ENCODE measurements around the gene CMSS1.
"Not testable (repeated sequence)": the region's sequence is repeated elsewhere in the genome, so short reads cannot be mapped to it uniquely, and the experiment has no call there.

The CMSS1 gene

DNA sequence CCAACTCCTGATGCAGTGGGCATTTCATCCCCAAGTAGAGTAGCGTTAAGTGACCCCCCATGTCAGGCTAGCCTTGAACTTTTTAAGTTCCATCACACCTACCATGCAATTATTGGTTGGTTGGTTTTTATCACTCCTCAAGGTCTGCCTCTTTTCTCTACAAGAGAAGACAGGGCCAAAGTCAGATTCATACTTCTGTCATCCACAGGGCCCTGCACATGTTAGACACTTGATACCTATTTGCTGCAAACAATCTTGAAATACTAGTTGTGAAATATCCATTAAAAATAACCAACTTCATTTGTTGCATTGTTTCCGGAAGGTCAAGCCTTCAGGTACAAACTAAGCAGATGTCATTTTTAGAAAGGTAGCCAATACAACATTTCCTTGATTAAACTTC is 1.2 kb downstream of the CMSS1 start:
- DNase-seq (ENCODE audit: low read depth), result no peak

DNA sequence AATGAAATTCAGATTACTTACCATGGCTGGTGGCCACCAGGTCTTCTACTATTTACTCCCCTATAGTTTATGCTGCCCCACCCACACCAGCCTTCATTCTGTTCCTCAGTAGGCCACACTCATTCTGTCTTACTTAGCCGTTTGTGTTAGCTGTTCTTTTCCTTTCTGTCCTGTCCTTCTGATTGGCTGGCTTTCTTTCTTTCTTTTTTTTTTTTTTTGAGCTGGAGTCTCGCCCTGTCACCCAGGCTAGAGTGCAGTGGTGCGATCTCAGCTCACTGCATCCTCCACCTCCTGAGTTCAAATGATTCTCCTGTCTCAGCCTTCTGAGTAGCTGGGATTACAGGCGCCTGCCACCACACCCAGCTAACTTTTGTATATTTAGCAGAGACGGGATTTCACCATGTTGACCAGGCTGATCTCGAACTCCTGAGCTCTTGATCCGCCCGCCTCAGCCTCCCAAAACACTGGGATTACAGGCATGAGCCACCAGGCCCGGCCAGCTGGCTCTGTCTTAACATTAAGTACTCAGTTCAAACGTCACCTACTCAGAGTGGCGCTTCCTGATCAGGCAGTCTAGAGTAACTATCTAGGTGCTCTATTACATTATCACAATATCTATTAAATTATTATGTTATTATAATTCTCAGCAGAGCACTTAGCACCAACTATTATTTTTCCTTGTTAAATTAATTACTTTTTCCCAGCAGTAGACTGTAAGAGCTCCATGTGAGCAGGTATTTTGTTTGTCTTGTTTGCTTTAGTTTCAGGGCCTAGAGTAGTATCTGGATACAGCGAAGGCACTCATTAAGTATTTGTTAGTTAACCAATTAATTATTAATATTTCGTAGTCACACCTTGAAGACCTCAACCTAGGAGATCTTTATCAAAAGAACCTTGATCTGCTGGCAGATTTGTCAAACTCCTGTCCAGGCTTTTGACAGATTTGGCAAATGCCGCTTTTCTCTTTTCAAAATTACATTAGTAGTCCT is 6.4 kb downstream of the CMSS1 start:
- no peak for DNase-seq (ENCODE audit: low read depth)

GRCh38 chr3:99825004-99825640 is 7.5 kb downstream of the CMSS1 start:
- DNase-seq (ENCODE audit: low read depth), result no peak

DNA sequence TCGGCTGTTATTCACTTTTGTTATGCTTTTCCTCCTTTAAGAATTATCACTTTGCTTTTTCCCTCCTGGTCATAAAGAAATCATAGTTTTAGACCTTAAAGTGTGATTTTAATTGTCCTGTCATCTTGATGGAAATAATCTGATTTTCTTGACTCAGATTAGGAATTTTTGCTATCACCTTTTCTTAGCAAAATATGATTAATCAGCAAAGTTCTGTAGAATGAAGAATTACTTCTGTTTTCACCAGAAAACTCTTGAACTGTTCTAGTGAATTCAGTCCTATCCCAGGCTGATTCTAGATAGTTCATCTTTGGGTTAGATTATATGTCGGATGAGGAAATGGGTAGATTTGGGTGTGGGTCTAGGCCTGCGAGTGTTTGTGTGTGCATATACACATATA is 12.2 kb downstream of the CMSS1 start:
- no peak for DNase-seq (ENCODE audit: low read depth)

- DNase-seq (ENCODE audit: low read depth), result no peak
Measured at GRCh38 chr3:99833617-99834205, 16.0 kb downstream of the CMSS1 start.

DNA sequence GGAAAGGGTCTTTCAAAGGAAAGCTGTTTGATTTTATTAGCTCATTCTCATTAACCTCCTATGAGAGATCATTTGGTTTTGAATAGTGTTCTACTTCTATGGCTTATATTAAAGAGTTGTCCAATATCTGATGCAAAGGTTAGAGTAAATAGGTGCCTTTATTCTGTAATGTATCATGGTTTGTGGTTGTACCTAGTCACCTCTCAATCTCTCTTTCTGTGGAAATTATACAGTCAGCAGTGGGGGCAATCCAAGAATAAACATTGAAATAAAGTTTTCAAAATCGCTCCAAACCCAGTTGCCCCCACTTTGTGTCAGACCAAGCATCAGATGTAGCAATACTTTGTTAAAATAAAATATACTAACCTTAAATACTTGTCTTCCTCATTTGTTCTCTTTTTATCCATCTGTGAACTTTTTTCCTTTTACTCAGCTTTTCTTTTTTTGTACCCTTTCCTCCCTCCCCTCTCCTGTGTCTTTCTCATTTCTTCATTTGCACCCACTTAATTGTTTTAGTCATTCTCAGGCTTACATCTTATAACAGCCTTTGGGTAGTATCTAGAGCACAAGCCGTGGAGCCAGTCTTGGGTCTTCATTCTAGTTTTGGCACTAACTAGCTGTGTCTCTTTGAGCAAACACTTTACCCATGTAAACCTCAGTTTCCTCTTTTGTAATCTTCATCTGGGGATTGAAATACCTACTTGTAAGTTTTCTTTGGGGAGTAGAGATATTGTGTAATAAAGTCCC is 16.7 kb downstream of the CMSS1 start:
- no peak for DNase-seq (ENCODE audit: low read depth)

DNA sequence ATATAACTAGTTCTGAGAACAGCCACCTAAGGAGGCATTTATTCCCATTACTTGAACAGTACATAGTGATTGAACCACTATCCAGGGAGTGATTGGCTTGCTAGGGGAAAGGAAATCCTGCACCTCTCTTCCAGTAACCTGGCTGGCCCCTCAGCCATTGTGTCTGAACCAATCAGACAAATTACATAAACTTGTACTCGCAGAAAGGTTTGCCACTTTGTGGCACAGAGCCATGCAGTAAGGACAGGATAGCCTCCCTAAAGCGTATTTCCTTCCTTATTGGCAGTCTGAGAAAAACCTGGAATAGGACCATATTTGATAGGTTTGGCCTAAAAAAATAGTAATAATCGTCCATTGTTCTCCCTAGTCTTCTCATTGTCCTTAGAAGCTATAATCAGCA is 19.0 kb downstream of the CMSS1 start:
- no peak for DNase-seq (ENCODE audit: low read depth)

GRCh38 chr3:99837715-99838114 is 20.1 kb downstream of the CMSS1 start:
- DNase-seq (ENCODE audit: low read depth), result no peak

- no peak for DNase-seq (ENCODE audit: low read depth)
Measured at GRCh38 chr3:99838755-99839154, 21.1 kb downstream of the CMSS1 start.

DNA sequence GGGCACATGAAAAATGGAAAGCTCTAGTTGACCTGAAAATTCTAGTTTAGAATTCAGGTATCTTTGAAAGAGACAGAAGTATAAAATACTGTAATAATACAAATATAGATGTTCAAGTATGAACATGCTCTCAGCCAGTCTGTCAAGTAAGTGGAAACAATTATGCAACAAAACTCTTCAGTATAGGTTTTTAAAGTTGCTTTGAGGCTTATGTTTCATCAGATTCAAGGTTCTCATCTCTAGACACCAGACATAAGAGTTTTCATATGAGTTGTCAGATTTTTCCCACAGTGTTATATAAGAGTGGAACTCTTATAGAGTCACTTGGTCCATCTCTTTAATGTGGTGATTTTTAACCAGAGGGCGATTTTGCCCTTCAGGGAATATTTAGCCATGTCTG is 22.0 kb downstream of the CMSS1 start:
- DNase-seq (ENCODE audit: low read depth), result no peak

DNA sequence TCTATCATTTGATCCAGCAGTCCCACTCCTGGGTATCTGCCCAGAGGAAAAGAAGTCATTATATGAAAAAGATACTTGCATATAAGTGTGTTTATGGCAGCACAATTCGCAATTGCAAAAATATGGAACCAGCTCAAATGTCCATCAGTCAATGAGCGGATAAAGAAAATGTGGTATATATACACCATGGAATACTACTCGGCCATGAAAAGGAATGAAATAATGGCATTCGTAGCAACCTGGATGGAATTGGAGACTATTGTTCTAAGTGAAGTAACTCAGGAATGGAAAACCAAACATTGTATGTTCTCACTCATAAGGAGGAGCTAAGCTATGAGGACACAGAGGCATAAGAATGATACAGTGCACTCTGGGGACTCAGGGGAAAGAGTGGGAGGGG is 24.3 kb downstream of the CMSS1 start:
- not testable (repeated sequence) for DNase-seq (ENCODE audit: low read depth)

DNA sequence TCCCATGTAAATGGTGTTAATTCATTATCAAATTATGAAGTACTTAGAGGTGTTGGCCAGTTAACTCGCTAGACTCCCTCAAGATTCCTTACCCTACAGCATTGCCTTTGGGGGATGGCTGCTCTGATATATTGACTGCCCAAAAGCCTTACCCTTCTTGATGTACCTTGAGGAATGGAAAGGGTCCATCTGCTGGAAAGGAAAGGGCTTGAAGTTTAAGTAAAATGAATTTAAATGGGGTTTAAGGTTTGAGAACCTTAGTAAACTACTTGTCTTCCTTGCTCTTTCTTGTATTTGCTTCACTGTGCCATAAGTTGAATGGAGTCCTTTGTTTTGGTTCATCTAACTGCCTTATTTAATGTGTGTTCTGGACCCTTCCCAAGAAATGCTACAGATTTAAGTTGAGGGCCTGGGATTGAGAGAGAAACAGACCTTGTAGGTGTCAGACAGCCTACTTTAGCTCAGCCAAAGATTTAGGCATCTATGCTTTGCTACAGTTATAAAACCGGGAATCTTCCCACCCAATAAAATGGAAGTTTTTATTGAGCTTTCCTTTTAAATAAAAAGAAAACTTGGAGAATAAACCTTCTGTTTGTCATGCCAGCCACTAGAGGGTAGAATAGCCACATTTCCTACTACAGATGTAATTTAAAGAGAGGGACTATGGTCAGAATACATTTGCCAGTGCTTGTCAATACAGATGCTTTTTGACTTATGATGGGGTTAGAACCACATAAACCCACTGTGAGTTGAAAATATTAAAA is 25.3 kb downstream of the CMSS1 start:
- DNase-seq (ENCODE audit: low read depth), result no peak

- DNase-seq (ENCODE audit: low read depth), result no peak
Measured at GRCh38 chr3:99843590-99844258, 26.1 kb downstream of the CMSS1 start.

GRCh38 chr3:99845331-99845730 is 27.7 kb downstream of the CMSS1 start:
- no peak for DNase-seq (ENCODE audit: low read depth)

- no peak for DNase-seq (ENCODE audit: low read depth)
Measured at GRCh38 chr3:99845999-99846398, 28.3 kb downstream of the CMSS1 start.

DNA sequence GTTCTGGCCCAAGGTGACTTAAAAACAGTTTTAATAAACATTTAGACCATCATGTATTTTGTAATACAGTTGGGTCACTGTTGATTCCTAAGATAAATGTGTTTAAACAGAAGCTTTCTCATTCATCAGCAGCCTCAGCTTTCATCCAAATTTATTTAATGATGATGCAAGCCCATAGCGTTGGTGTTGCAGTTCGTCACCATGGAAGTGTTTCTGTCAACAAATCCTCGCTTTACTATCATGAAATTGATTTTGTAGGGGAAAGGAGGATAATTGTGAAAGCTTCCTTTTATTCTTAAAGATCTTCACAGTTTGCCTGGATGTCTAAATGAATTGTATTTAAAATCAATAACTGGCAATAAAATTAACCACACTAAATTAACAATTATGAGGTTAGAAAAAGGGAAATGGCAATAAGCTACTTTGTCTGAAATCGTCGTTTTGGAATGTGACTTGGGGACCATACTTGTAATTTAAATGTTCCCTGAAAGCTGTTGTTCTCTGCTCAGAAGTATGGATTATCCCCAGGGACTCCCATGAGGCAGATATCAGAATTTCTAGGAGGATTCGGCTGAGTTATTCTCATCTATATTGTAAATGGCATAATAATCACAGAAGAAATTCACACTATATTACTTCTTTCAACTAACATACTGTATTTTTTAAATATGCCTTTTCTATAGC is 29.0 kb downstream of the CMSS1 start:
- DNase-seq (ENCODE audit: low read depth), result no peak

- no peak for DNase-seq (ENCODE audit: low read depth)
Measured at GRCh38 chr3:99848433-99848832, 30.8 kb downstream of the CMSS1 start.

GRCh38 chr3:99850608-99851007 is 32.9 kb downstream of the CMSS1 start:
- no peak for DNase-seq (ENCODE audit: low read depth)

DNA sequence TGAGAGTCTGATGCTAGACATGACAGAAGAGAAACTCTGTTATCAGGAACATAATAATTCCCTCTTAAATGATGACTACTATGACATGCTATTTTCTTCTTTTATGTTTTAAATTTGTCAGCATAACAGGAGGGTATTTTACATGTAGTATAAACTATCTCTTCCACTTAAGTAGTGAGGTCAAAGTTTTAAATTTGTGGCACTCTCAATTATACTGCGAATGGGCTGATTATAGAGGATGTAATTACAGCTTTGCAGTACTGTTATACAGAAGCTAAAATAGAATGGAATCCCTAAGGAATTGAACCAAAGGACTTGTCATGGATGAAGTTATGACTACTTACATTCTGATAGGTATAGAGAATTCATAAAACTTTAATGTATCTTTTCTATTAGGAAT is 34.3 kb downstream of the CMSS1 start:
- DNase-seq (ENCODE audit: low read depth), result no peak

GRCh38 chr3:99852851-99853250 is 35.2 kb downstream of the CMSS1 start:
- DNase-seq (ENCODE audit: low read depth), result no peak
